Mucosa of descending colon (tissue), 3 donors: ENCODE data around the gene KIF18B. TPM values are rescaled to one million over a fixed set of nuclear protein-coding genes. Genes with fewer than 3 reads are reported as not detected.

Experiments
- ATAC-seq: fragments of 200-7000 bp; cut with Tn5 transposase; one replicate; pipeline ENCODE4 v1.9.1; 2020; ENCODE audit warnings: mild to moderate bottlenecking, moderate library complexity
- DNase-seq, 3 donors: peaks; one replicate each; pipeline ENCODE4 v3.0.0-alpha.2; 2020
- H3K36me3 ChIP-seq: fragments of 200-600 bp; one replicate; pipeline ENCODE4 v1.8.0; 2021; ENCODE audit warnings: low read depth, mild to moderate bottlenecking
- H3K4me1 ChIP-seq: fragments of 200-600 bp; one replicate; pipeline ENCODE4 v1.8.0; 2021; ENCODE audit warnings: low read depth, mild to moderate bottlenecking
- H3K4me3 ChIP-seq: fragments of 200-600 bp; one replicate; pipeline ENCODE4 v1.8.0; 2021; ENCODE audit warnings: mild to moderate bottlenecking
- H3K9me3 ChIP-seq: fragments of 200-600 bp; one replicate; pipeline ENCODE4 v1.8.0; 2021; ENCODE audit warnings: mild to moderate bottlenecking
- intact Hi-C, 2 donors: fragments of 100-400 bp; cut with DNase I in 1 of 2; cut with micrococcal nuclease in 1 of 2; formaldehyde crosslinking; loops; one replicate each; pipeline versions ENCODE4 v1.11.0 to v1.11.1; 2022; cut with DNase I, micrococcal nuclease
- total RNA-seq, 3 donors: library from RNA; stranded (reverse); fragmentation: NEBNext Ultra II Directional in 2 of 3; extraction: Animal tissue kit (Norgen Biotek cat#: 25700) in 2 of 3; gene quantifications; one replicate each; pipeline versions ENCODE4 v1.2.1 to v1.2.4, GENCODE V29; 2021 to 2023
- TF ChIP-seq, protein P1 (sequence below): fragments of 200-600 bp; IDR thresholded peaks from one replicate; pipeline ENCODE4 v1.8.0; 2022; ENCODE audit warnings: antibody characterized with exemption, mild to moderate bottlenecking
- donor health status: DM: no; HTN: no; CAD: no; lungs with moderate emphysema.
- donor health status: DM: no; HTN: no; CAD: no.
- donor health status: DM: no; HTN: yes; CAD: no.

Gene KIF18B
- total RNA-seq, 3 donors from 2014 or later = 2.2 to 10.3 (median 4.6) TPM

GRCh38 chr17:44906763-44907728, 40.5 kb downstream of the KIF18B start:
- ATAC-seq (no peak), DNase-seq (no peak)
- TF ChIP-seq, protein P1, sequence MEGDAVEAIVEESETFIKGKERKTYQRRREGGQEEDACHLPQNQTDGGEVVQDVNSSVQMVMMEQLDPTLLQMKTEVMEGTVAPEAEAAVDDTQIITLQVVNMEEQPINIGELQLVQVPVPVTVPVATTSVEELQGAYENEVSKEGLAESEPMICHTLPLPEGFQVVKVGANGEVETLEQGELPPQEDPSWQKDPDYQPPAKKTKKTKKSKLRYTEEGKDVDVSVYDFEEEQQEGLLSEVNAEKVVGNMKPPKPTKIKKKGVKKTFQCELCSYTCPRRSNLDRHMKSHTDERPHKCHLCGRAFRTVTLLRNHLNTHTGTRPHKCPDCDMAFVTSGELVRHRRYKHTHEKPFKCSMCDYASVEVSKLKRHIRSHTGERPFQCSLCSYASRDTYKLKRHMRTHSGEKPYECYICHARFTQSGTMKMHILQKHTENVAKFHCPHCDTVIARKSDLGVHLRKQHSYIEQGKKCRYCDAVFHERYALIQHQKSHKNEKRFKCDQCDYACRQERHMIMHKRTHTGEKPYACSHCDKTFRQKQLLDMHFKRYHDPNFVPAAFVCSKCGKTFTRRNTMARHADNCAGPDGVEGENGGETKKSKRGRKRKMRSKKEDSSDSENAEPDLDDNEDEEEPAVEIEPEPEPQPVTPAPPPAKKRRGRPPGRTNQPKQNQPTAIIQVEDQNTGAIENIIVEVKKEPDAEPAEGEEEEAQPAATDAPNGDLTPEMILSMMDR = no peak
- H3K9me3 ChIP-seq = no peaks in the 10 kb centered on the region
- intact Hi-C loops = no loop called here
- no peak overlapping the region for H3K4me3 ChIP-seq
- peaks cover 13% of the 10 kb centered on the region for H3K4me1 ChIP-seq
- H3K36me3 ChIP-seq = no peaks in the 10 kb centered on the region

GRCh38 chr17:44906010-44906646, 41.4 kb downstream of the KIF18B start:
- Histone ChIP-seq H3K4me3 (no peak overlapping the region), H3K4me1 (peaks cover 8% of the 10 kb centered on the region), H3K36me3 (no peaks in the 10 kb centered on the region), H3K9me3 (no peaks in the 10 kb centered on the region)
- ATAC-seq (peak; percentile 14), DNase-seq (no peak)
- TF ChIP-seq, protein P1 = no peak
- intact Hi-C loops = no loop called here

DNA sequence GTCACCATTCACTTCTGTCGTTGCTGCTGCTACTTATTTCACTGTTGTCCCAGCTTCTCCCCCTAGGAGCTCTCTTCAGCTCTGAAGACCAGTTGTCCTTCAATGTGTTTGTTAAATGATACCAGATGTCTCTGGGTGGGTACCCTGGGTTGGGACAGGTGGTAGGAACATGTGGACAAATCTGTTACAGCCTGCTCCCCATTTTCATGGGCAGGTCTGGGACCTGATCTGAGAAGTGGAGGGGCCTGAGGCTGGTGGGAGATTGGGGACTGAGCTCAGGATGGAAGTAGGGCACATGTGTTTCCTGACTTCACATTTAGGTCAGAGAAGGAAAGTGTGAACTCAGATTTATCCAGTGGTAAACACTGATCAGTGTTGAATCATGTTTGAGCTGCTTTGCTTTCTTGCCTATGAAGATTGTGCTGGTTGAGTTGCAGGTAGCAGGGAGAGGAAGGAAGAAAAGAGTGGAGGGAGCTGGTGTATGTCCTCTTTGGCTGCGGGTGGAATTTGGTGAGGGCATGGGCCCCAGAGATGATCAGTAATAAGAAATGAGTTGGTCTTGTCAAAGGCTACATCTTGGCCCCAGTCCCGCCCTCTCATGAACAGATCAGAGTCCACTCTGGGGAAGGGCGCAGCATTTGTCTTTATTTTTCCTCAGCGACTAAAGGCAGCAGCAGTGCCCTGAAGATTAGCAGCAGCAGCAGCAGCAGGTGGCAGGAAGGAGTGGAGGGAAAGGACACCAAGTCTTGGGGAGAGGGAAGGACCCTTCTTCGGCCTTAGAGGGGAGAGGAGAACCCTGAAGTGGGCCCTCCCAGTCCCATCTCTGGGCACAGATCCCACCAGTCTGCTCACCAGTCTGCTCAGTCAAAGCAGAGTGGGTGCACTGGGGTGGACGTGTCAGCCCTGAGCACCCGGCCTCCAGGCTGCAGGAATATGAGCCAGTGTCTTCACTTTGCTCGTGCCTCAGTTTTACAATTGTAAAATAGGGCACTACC, 42.3 kb downstream of the KIF18B start:
- DNase-seq = peak in 2 of 3 donors; percentile 70 to 78
- TF ChIP-seq, protein P1 = no peak
- intact Hi-C loops = no loop called here
- Histone ChIP-seq H3K9me3 (no peaks in the 10 kb centered on the region), H3K36me3 (no peaks in the 10 kb centered on the region), H3K4me3 (no peak overlapping the region), H3K4me1 (peaks cover 9% of the 10 kb centered on the region)
- ATAC-seq = peak; percentile 81

- intact Hi-C loops = no loop called here
- no peak overlapping the region for H3K4me3 ChIP-seq
- DNase-seq = no peak
- TF ChIP-seq, protein P1 = no peak
- no peaks in the 10 kb centered on the region for H3K36me3 ChIP-seq
- no peaks in the 10 kb centered on the region for H3K9me3 ChIP-seq
- ATAC-seq = no peak
- peaks cover 15% of the 10 kb centered on the region for H3K4me1 ChIP-seq
Observed at GRCh38 chr17:44904001-44904984, 43.3 kb downstream of the KIF18B start.
